Kidney (tissue), 14 donors: ENCODE measurements around the gene DGKG. TPM values are rescaled to one million over a fixed set of nuclear protein-coding genes. Genes with fewer than 3 reads are reported as not detected.

Source experiments
- DNase-seq, 5 donors: peaks; one replicate each; pipeline ENCODE4 v3.0.0-alpha.2; 2013 to 2020
- FAIRE-seq: peaks from 2 replicates; lab custom pipeline; 2012; peaks lifted over from hg19 to GRCh38; lab: Jason Lieb, UNC
- H3K27ac ChIP-seq, 2 donors: one replicate each; pipeline ENCODE4 v1.7.0; 2013; ENCODE audit warnings: low read depth in 2 of 2, low read length in 2 of 2, inconsistent platforms in 1 of 2
- H3K27me3 ChIP-seq: one replicate; pipeline ENCODE4 v1.7.1; 2013; ENCODE audit warnings: low read length, inconsistent platforms; ENCODE audit not compliant: control insufficient read depth, insufficient read depth
- H3K36me3 ChIP-seq, 3 donors: one replicate each; pipeline versions ENCODE4 v1.7.0 to v1.7.1; 2013; ENCODE audit warnings: low read length in 3 of 3, control low read depth in 1 of 3, inconsistent platforms in 1 of 3; ENCODE audit not compliant: insufficient read depth in 3 of 3, control insufficient read depth in 2 of 3
- H3K4me1 ChIP-seq, 3 donors: one replicate each; pipeline versions ENCODE4 v1.7.0 to v1.7.1; 2013; ENCODE audit warnings: low read length in 3 of 3, inconsistent platforms in 1 of 3, low read depth in 1 of 3; ENCODE audit not compliant: control insufficient read depth in 2 of 3, insufficient read depth in 2 of 3
- H3K4me3 ChIP-seq, 3 donors: one replicate each; pipeline versions ENCODE4 v1.7.0 to v1.8.1; 2013; ENCODE audit warnings: low read length in 3 of 3, control low read depth in 1 of 3, inconsistent platforms in 1 of 3
- H3K9ac ChIP-seq, 3 donors: one replicate each; pipeline versions ENCODE4 v1.7.0 to v1.7.1; 2013; ENCODE audit warnings: low read length in 3 of 3, control low read depth in 1 of 3, inconsistent platforms in 1 of 3
- H3K9me3 ChIP-seq, 3 donors: one replicate each; pipeline versions ENCODE4 v1.7.0 to v1.7.1; 2013; ENCODE audit warnings: low read length in 3 of 3, control low read depth in 1 of 3, inconsistent platforms in 1 of 3; ENCODE audit not compliant: control insufficient read depth in 2 of 3, insufficient read depth in 1 of 3
- intact Hi-C: fragments of 100-400 bp; cut with DNase I; formaldehyde crosslinking; loops from one replicate; pipeline ENCODE4 v1.11.1; 2022
- polyA plus RNA-seq: library from polyadenylated mRNA; stranded (reverse); fragments of 350-450 nt; fragmentation: Illumina TruSeq; extraction: RNeasy Lipid Tissue Mini Kit (QIAGEN cat#74804); gene quantifications from one replicate; pipeline ENCODE4 v1.2.3, GENCODE V29; 2014; ENCODE audit warnings: low read depth, low replicate concordance; ENCODE audit not compliant: insufficient read depth
- total RNA-seq: library from RNA; stranded (reverse); fragmentation: NEBNext Ultra II Directional; extraction: Animal tissue kit (Norgen Biotek cat#: 25700); gene quantifications from one replicate; pipeline ENCODE4 v1.2.1, GENCODE V29; 2021
- TF ChIP-seq, protein P1 (sequence below): IDR thresholded peaks from 3 replicates; pipeline ENCODE4 v1.5.1; 2012; ENCODE audit warnings: mild to moderate bottlenecking, moderate library complexity, borderline replicate concordance; ENCODE audit not compliant: insufficient read depth; ENCODE audit errors: extremely low read depth
- donor health status: control.
- donor health status: control.
- donor health status: control.
- donor health status: control.
- donor health status: control.
- donor health status: DM: yes; HTN: yes; CAD: no.
- donor health status: Normal renal cell carcinoma (clear cell type).

DGKG gene
- total and polyA plus RNA-seq, 2 donors from 2014 or later: 0.95 to 11.4 TPM

DNA sequence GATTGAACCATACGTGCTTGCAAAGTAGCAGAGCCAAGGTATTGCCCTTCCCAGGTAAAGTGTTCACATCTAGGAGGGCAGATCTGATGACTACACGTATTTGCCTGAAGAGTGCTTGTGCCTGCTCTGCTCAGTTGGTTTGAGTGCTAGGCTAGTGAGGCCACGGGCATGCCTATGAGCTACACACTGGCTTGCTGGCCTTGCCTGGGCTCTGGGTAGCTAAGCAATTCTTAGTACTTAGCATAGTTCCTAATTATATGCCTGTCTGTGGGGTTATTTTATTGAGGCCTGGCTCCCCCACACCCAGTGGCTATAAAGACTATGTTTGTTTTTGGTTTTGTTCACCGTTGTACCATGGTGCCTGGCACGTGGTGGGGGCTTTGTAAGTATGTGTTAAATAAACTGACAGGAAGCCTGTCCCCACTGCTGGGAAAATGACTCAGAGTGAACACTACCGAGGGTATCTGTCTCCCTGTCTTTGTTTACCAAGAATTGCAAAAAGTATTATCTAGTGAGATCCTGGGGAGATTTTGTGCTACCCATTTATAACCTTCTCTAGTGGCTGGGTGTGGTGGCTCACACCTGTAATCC is 181.0 kb downstream of the DGKG start:
- TF ChIP-seq, protein P1, sequence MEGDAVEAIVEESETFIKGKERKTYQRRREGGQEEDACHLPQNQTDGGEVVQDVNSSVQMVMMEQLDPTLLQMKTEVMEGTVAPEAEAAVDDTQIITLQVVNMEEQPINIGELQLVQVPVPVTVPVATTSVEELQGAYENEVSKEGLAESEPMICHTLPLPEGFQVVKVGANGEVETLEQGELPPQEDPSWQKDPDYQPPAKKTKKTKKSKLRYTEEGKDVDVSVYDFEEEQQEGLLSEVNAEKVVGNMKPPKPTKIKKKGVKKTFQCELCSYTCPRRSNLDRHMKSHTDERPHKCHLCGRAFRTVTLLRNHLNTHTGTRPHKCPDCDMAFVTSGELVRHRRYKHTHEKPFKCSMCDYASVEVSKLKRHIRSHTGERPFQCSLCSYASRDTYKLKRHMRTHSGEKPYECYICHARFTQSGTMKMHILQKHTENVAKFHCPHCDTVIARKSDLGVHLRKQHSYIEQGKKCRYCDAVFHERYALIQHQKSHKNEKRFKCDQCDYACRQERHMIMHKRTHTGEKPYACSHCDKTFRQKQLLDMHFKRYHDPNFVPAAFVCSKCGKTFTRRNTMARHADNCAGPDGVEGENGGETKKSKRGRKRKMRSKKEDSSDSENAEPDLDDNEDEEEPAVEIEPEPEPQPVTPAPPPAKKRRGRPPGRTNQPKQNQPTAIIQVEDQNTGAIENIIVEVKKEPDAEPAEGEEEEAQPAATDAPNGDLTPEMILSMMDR: no peak
- no peak overlapping the region for H3K4me3 ChIP-seq
- DNase-seq: no peak
- FAIRE-seq: no peak
- H3K9me3 ChIP-seq: no peaks in the 10 kb centered on the region
- no peak overlapping the region for H3K27ac ChIP-seq
- no peaks in the 10 kb centered on the region for H3K36me3 ChIP-seq
- no peaks in the 10 kb centered on the region for H3K27me3 ChIP-seq
- peaks cover 0 to 18% (median 7%) of the 10 kb centered on the region in 3 donors for H3K4me1 ChIP-seq
- no peak overlapping the region for H3K9ac ChIP-seq
- intact Hi-C loops: no loop called here

DNA sequence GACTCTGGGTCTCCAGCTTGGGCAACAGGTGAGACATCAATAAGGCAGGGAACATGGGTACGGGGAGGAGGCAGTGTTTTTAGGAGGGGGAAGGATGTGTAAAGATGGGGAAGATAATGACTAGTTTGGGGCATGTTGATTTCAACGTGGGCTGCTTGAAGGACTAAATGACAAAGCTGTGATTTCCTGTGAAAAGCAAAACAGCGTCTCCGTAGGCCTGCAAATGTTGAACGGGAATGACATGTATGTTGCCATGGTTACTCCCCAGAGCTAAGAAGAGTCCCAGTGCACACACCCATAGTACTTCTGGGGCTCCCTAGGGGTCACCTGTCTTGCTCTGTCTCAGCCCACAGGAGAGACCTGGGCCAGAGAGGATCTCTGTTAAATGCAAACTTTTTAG is 181.9 kb downstream of the DGKG start:
- FAIRE-seq: no peak

DNA sequence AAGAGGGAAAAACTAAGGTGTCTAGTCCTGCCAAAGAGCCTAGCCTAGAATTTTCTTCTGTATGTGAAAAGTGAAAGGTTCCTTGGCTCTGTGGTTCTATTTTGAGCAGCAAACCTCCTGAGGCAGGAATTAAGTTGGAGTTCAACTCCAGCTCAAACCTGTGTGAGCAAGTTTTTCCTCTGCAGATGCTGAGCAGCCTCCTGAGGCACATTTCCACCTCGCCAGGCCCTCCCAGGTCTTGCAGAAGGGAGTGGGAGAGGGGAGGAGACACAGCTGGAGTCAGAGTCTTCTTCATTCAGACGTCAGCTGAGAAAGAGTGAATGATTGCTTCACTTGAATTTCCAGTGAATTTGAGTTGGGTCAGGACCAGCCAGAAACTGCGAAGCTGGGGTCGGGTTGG is 183.6 kb downstream of the DGKG start:
- Histone ChIP-seq H3K9me3 (no peaks in the 10 kb centered on the region), H3K9ac (no peak overlapping the region), H3K4me3 (no peak overlapping the region), H3K27me3 (no peaks in the 10 kb centered on the region), H3K27ac (no peak overlapping the region), H3K36me3 (no peaks in the 10 kb centered on the region), H3K4me1 (peaks cover 0 to 18% (median 7%) of the 10 kb centered on the region in 3 donors)
- intact Hi-C loops: no loop called here
- DNase-seq (no peak), FAIRE-seq (no peak)
- TF ChIP-seq, protein P1: no peak

More for the DNA sequence above, 181.9 kb downstream of the DGKG start:
- H3K27me3 ChIP-seq: no peaks in the 10 kb centered on the region
- TF ChIP-seq, protein P1: no peak
- no peak overlapping the region for H3K9ac ChIP-seq
- intact Hi-C loops: no loop called here
- H3K4me3 ChIP-seq: no peak overlapping the region
- no peak overlapping the region for H3K27ac ChIP-seq
- H3K4me1 ChIP-seq: peaks cover 0 to 18% (median 7%) of the 10 kb centered on the region in 3 donors
- no peak for DNase-seq
- no peaks in the 10 kb centered on the region for H3K36me3 ChIP-seq
- no peaks in the 10 kb centered on the region for H3K9me3 ChIP-seq
